WTC11 (cell line): Measurements from ENCODE around the gene ZCCHC4. TPM values are rescaled to one million over a fixed set of nuclear protein-coding genes. Genes with fewer than 3 reads are reported as not detected.

ENCODE experiments used
- ATAC-seq: fragments of 200-7000 bp; cut with Tn5 transposase; 2 replicates; pipeline ENCODE4 v1.10.0; 2021; ENCODE audit warnings: mild to moderate bottlenecking, moderate library complexity
- CTCF ChIA-PET: fragments of 300-600 bp; sonication (Branson Sonifier 250); formaldehyde crosslinking; loops from one replicate; lab custom pipeline; 2021; ENCODE audit warnings: antibody characterized with exemption; lab: Charles Lee
- POLR2A ChIA-PET: fragments of 350-600 bp; sonication (Branson Sonifier 250); formaldehyde crosslinking; loops from one replicate; lab custom pipeline; 2021; ENCODE audit warnings: antibody characterized with exemption; lab: Charles Lee
- DNase-seq: peaks from one replicate; pipeline ENCODE4 v3.0.0; 2021; ENCODE audit warnings: low spot score
- H3K27ac Mint-ChIP-seq: 2 replicates; pipeline ENCODE4 v1.8.0; 2021; ENCODE audit warnings: mixed read lengths
- H3K27me3 Mint-ChIP-seq: 2 replicates; pipeline ENCODE4 v1.8.0; 2021; ENCODE audit warnings: low read depth, mild to moderate bottlenecking, moderate library complexity, mixed read lengths
- H3K36me3 Mint-ChIP-seq: 2 replicates; pipeline ENCODE4 v1.8.0; 2021; ENCODE audit warnings: mixed read lengths
- H3K4me1 Mint-ChIP-seq: 2 replicates; pipeline ENCODE4 v1.8.0; 2022; ENCODE audit warnings: mixed read lengths
- H3K4me3 Mint-ChIP-seq: 2 replicates; pipeline ENCODE4 v1.8.0; 2021; ENCODE audit warnings: mild to moderate bottlenecking, moderate library complexity, mixed read lengths
- H3K9me3 Mint-ChIP-seq: 2 replicates; pipeline ENCODE4 v1.8.0; 2021; ENCODE audit warnings: mixed read lengths
- AR ChIP-seq: fragments of 250-450 bp; sonication (Bioruptor Pico); IDR thresholded peaks from 2 replicates; pipeline ENCODE4 v1.9.0; 2021; ENCODE audit warnings: mild to moderate bottlenecking
- CBFB ChIP-seq: sonication (generic); formaldehyde crosslinking; IDR thresholded peaks from 2 replicates; pipeline ENCODE4 v1.8.1; 2022; ENCODE audit warnings: mild to moderate bottlenecking, low read depth, missing genetic modification reagents
- CREB1 ChIP-seq: sonication (generic); formaldehyde crosslinking; IDR thresholded peaks from 2 replicates; pipeline ENCODE4 v1.8.0; 2023; ENCODE audit warnings: mild to moderate bottlenecking, missing genetic modification reagents
- E2F1 ChIP-seq: sonication (generic); formaldehyde crosslinking; IDR thresholded peaks from 2 replicates; pipeline ENCODE4 v1.8.0; 2022; ENCODE audit warnings: mild to moderate bottlenecking, missing genetic modification reagents
- E2F5 ChIP-seq: sonication (generic); formaldehyde crosslinking; IDR thresholded peaks from 2 replicates; pipeline ENCODE4 v1.8.1; 2022; ENCODE audit warnings: mild to moderate bottlenecking, moderate library complexity, missing genetic modification reagents
- ELF4 ChIP-seq: sonication (generic); formaldehyde crosslinking; IDR thresholded peaks from 2 replicates; pipeline ENCODE4 v1.8.1; 2022; ENCODE audit warnings: low read depth, mild to moderate bottlenecking, moderate library complexity, missing genetic modification reagents
- ERG ChIP-seq: fragments of 250-450 bp; sonication (Bioruptor Pico); IDR thresholded peaks from 2 replicates; pipeline ENCODE4 v1.8.0; 2021; ENCODE audit warnings: mild to moderate bottlenecking
- FOXJ3 ChIP-seq: sonication (generic); formaldehyde crosslinking; IDR thresholded peaks from 2 replicates; pipeline ENCODE4 v1.9.0; 2021; ENCODE audit warnings: missing genetic modification reagents, mild to moderate bottlenecking, borderline replicate concordance
- JAZF1 ChIP-seq: fragments of 250-450 bp; sonication (Bioruptor Pico); IDR thresholded peaks from 2 replicates; pipeline ENCODE4 v1.9.0; 2021; ENCODE audit warnings: moderate library complexity, mild to moderate bottlenecking, inconsistent platforms
- JUN ChIP-seq: sonication (generic); formaldehyde crosslinking; IDR thresholded peaks from 2 replicates; pipeline ENCODE4 v1.8.0; 2023; ENCODE audit warnings: mild to moderate bottlenecking, missing genetic modification reagents
- MXD4 ChIP-seq: fragments of 250-450 bp; sonication (Bioruptor Pico); IDR thresholded peaks from 2 replicates; pipeline ENCODE4 v1.8.0; 2021; ENCODE audit warnings: mild to moderate bottlenecking, moderate library complexity, borderline replicate concordance
- NFE2L1 ChIP-seq: sonication (generic); formaldehyde crosslinking; IDR thresholded peaks from 2 replicates; pipeline ENCODE4 v1.8.1; 2023; ENCODE audit warnings: missing genetic modification reagents
- NR2C2 ChIP-seq: sonication (generic); formaldehyde crosslinking; IDR thresholded peaks from 2 replicates; pipeline ENCODE4 v1.8.0; 2022; ENCODE audit warnings: mild to moderate bottlenecking, missing genetic modification reagents
- ZBTB21 ChIP-seq: sonication (generic); formaldehyde crosslinking; IDR thresholded peaks from 2 replicates; pipeline ENCODE4 v1.8.1; 2023; ENCODE audit warnings: mild to moderate bottlenecking, missing genetic modification reagents, borderline replicate concordance
- ZNF396 ChIP-seq: fragments of 250-450 bp; sonication (Bioruptor Pico); IDR thresholded peaks from 2 replicates; pipeline ENCODE4 v1.8.0; 2021; ENCODE audit warnings: mild to moderate bottlenecking, moderate library complexity, borderline replicate concordance
- total RNA-seq: library from RNA; stranded (reverse); gene quantifications from 3 replicates; pipeline ENCODE4 v1.2.3, GENCODE V29; 2021
- TF ChIP-seq, protein P1 (sequence below): sonication (generic); formaldehyde crosslinking; IDR thresholded peaks from 2 replicates; pipeline ENCODE4 v1.8.1; 2023; ENCODE audit warnings: mild to moderate bottlenecking, missing genetic modification reagents, borderline replicate concordance
- TF ChIP-seq, protein P2 (sequence below): sonication (generic); formaldehyde crosslinking; IDR thresholded peaks from 2 replicates; pipeline ENCODE4 v1.8.1; 2023; ENCODE audit warnings: mild to moderate bottlenecking, missing genetic modification reagents
- TF ChIP-seq, protein P3 (sequence below): sonication (generic); formaldehyde crosslinking; IDR thresholded peaks from 2 replicates; pipeline ENCODE4 v1.8.0; 2022; ENCODE audit warnings: mild to moderate bottlenecking, missing genetic modification reagents
- TF ChIP-seq, protein P4 (sequence below): fragments of 250-450 bp; sonication (Bioruptor Pico); conservative IDR thresholded peaks from 2 replicates; pipeline ENCODE4 v1.9.0; 2021; ENCODE audit warnings: mild to moderate bottlenecking
- TF ChIP-seq, protein P5 (sequence below): sonication (generic); formaldehyde crosslinking; IDR thresholded peaks from 2 replicates; pipeline ENCODE4 v1.8.1; 2022; ENCODE audit warnings: low read depth, missing genetic modification reagents, borderline replicate concordance

ZCCHC4 gene
- total RNA-seq, 1 experiment from 2014 or later = 13.6 TPM

DNA sequence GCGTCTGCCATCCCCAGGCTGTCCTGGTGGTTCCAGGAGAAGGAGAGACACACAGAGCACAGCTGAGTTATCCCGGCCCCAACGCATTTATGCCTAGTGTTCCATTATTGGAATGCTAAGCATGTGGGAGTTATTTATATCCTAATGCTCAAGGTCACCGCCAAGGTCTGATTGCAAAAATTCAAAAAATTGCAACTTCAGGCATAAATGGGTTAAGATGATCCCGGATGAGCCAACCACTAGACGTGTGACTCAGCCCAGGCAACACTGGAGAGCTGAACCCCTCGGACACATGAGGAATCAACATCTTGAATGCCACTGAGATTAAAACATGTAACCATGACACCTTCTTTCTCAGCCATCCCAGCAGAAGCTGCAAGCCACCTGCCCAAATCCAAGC lies 3.8 kb upstream of the ZCCHC4 start:
- CTCF ChIA-PET = no interaction called here
- POLR2A ChIA-PET = no interaction called here
- DNase-seq = no peak
- TF ChIP-seq NR2C2 (no peak), ERG (CRISPR knock-in tag) (no peak), ELF4 (CRISPR knock-in tag) (no peak), AR (CRISPR knock-in tag) (no peak), JAZF1 (no peak), FOXJ3 (CRISPR knock-in tag) (no peak), E2F1 (CRISPR knock-in tag) (no peak), E2F5 (CRISPR knock-in tag) (no peak), ZBTB21 (CRISPR knock-in tag) (no peak), JUN (no peak), CBFB (CRISPR knock-in tag) (no peak), ZNF396 (CRISPR knock-in tag) (no peak), MXD4 (CRISPR knock-in tag) (no peak), CREB1 (CRISPR knock-in tag) (no peak), NFE2L1 (CRISPR knock-in tag) (no peak)
- TF ChIP-seq, protein P1, sequence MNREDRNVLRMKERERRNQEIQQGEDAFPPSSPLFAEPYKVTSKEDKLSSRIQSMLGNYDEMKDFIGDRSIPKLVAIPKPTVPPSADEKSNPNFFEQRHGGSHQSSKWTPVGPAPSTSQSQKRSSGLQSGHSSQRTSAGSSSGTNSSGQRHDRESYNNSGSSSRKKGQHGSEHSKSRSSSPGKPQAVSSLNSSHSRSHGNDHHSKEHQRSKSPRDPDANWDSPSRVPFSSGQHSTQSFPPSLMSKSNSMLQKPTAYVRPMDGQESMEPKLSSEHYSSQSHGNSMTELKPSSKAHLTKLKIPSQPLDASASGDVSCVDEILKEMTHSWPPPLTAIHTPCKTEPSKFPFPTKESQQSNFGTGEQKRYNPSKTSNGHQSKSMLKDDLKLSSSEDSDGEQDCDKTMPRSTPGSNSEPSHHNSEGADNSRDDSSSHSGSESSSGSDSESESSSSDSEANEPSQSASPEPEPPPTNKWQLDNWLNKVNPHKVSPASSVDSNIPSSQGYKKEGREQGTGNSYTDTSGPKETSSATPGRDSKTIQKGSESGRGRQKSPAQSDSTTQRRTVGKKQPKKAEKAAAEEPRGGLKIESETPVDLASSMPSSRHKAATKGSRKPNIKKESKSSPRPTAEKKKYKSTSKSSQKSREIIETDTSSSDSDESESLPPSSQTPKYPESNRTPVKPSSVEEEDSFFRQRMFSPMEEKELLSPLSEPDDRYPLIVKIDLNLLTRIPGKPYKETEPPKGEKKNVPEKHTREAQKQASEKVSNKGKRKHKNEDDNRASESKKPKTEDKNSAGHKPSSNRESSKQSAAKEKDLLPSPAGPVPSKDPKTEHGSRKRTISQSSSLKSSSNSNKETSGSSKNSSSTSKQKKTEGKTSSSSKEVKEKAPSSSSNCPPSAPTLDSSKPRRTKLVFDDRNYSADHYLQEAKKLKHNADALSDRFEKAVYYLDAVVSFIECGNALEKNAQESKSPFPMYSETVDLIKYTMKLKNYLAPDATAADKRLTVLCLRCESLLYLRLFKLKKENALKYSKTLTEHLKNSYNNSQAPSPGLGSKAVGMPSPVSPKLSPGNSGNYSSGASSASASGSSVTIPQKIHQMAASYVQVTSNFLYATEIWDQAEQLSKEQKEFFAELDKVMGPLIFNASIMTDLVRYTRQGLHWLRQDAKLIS (CRISPR knock-in tag) = no peak
- TF ChIP-seq, protein P2, sequence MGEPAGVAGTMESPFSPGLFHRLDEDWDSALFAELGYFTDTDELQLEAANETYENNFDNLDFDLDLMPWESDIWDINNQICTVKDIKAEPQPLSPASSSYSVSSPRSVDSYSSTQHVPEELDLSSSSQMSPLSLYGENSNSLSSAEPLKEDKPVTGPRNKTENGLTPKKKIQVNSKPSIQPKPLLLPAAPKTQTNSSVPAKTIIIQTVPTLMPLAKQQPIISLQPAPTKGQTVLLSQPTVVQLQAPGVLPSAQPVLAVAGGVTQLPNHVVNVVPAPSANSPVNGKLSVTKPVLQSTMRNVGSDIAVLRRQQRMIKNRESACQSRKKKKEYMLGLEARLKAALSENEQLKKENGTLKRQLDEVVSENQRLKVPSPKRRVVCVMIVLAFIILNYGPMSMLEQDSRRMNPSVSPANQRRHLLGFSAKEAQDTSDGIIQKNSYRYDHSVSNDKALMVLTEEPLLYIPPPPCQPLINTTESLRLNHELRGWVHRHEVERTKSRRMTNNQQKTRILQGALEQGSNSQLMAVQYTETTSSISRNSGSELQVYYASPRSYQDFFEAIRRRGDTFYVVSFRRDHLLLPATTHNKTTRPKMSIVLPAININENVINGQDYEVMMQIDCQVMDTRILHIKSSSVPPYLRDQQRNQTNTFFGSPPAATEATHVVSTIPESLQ (CRISPR knock-in tag) = no peak
- TF ChIP-seq, protein P3, sequence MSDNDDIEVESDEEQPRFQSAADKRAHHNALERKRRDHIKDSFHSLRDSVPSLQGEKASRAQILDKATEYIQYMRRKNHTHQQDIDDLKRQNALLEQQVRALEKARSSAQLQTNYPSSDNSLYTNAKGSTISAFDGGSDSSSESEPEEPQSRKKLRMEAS (CRISPR knock-in tag) = no peak
- TF ChIP-seq, protein P4, sequence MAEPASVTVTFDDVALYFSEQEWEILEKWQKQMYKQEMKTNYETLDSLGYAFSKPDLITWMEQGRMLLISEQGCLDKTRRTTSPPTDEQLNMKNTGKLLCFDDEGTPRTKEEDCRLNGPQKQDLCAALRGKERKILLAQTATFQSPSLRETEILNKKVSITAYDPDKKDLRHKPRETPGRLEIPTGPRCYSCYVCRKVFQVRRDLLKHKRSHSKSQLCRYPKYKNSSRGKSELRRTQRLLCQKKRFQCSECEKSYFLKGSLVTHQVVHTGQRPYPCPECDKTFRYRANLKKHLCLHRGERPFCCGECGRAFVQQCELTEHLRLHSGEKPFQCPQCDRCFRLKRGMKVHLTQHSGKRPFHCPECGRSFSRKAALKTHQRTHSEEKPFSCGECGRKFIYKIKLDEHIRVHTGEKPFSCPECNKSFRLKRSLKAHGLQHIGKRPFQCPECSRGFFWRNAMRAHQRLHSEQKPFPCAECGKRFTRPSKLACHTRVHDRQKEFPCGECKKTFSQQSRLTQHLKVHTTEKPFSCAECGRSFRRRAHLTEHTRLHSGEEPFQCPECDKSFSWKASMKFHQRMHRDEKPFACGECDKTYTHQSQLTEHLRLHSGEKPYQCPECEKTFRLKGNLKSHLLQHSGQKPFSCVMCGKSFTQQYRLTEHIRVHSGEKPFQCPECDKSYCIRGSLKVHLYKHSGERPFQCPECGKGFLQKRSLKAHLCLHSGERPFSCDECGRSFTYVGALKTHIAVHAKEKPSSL (CRISPR knock-in tag) = no peak
- TF ChIP-seq, protein P5, sequence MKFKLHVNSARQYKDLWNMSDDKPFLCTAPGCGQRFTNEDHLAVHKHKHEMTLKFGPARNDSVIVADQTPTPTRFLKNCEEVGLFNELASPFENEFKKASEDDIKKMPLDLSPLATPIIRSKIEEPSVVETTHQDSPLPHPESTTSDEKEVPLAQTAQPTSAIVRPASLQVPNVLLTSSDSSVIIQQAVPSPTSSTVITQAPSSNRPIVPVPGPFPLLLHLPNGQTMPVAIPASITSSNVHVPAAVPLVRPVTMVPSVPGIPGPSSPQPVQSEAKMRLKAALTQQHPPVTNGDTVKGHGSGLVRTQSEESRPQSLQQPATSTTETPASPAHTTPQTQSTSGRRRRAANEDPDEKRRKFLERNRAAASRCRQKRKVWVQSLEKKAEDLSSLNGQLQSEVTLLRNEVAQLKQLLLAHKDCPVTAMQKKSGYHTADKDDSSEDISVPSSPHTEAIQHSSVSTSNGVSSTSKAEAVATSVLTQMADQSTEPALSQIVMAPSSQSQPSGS (CRISPR knock-in tag) = no peak
- ATAC-seq = no peak
- Mint-ChIP-seq H3K27me3 (no peaks in the 10 kb centered on the region), H3K9me3 (no peaks in the 10 kb centered on the region; the same call in none of the 2 replicates), H3K27ac (no peak overlapping the region), H3K4me1 (peaks cover 8% of the 10 kb centered on the region; the same call in 1 of the 2 replicates), H3K4me3 (no peak overlapping the region), H3K36me3 (peaks cover 5% of the 10 kb centered on the region)
